MG63 (cell line): Measurements from ENCODE around the gene VSIG10L2. TPM values are rescaled to one million over a fixed set of nuclear protein-coding genes. Genes with fewer than 3 reads are reported as not detected.
A peak's percentile ranks its signal among the peaks of the same experiment; 100 is the strongest.

Experiments
- DNase-seq: peaks from one replicate; pipeline ENCODE4 v3.0.0-alpha.2; 2020
- H3K27me3 ChIP-seq: fragments of 250-450 bp; sonication (Bioruptor Pico); 2 replicates; pipeline ENCODE4 v1.5.1; 2020; ENCODE audit warnings: mild to moderate bottlenecking, moderate library complexity
- H3K36me3 ChIP-seq: fragments of 250-450 bp; sonication (Bioruptor Pico); 2 replicates; pipeline ENCODE4 v1.5.1; 2020; ENCODE audit warnings: mild to moderate bottlenecking, moderate library complexity
- H3K4me3 ChIP-seq: fragments of 250-450 bp; sonication (Bioruptor Pico); 2 replicates; pipeline ENCODE4 v1.5.1; 2020; ENCODE audit warnings: mild to moderate bottlenecking, moderate library complexity
- H3K9me3 ChIP-seq: fragments of 250-450 bp; sonication (Bioruptor Pico); 2 replicates; pipeline ENCODE4 v1.5.1; 2020; ENCODE audit warnings: mild to moderate bottlenecking, moderate library complexity
- total RNA-seq: library from RNA; depleted of rRNA; stranded (reverse); fragments of >200 nt; shearing (Covaris generic); gene quantifications from 2 replicates; pipeline ENCODE4 v1.2.3, GENCODE V29; 2014; ENCODE audit warnings: low replicate concordance

Gene VSIG10L2
- total RNA-seq, 1 experiment from 2014 or later, result not detected

- Histone ChIP-seq H3K9me3 (no peaks in the 10 kb centered on the region), H3K36me3 (no peaks in the 10 kb centered on the region), H3K27me3 (no peaks in the 10 kb centered on the region), H3K4me3 (no peak overlapping the region)
- DNase-seq, result peak; percentile 28
These were observed 3.9 kb upstream of the VSIG10L2 start for GRCh38 chr11:125941619-125942611.

- no peaks in the 10 kb centered on the region for H3K9me3 ChIP-seq
- no peaks in the 10 kb centered on the region for H3K36me3 ChIP-seq
- H3K4me3 ChIP-seq, result no peak overlapping the region
- H3K27me3 ChIP-seq, result no peaks in the 10 kb centered on the region
- no peak for DNase-seq
These were observed 2.9 kb upstream of the VSIG10L2 start for GRCh38 chr11:125942771-125943428.

- no peak overlapping the region for H3K4me3 ChIP-seq
- no peaks in the 10 kb centered on the region for H3K36me3 ChIP-seq
- H3K9me3 ChIP-seq, result no peaks in the 10 kb centered on the region
- no peak for DNase-seq
- no peaks in the 10 kb centered on the region for H3K27me3 ChIP-seq
These were observed 2.0 kb upstream of the VSIG10L2 start for GRCh38 chr11:125943661-125944349.

GRCh38 chr11:125944350-125945010 is 1.4 kb upstream of the VSIG10L2 start:
- DNase-seq, result no peak
- no peaks in the 10 kb centered on the region for H3K27me3 ChIP-seq
- no peaks in the 10 kb centered on the region for H3K9me3 ChIP-seq
- no peaks in the 10 kb centered on the region for H3K36me3 ChIP-seq
- no peak overlapping the region for H3K4me3 ChIP-seq

- Histone ChIP-seq H3K4me3 (no peak overlapping the region), H3K9me3 (no peaks in the 10 kb centered on the region), H3K36me3 (no peaks in the 10 kb centered on the region), H3K27me3 (no peaks in the 10 kb centered on the region)
- DNase-seq, result no peak
These were observed 640 bp upstream of the VSIG10L2 start for GRCh38 chr11:125945011-125945796.

GRCh38 chr11:125946712-125947418 is 1.0 kb downstream of the VSIG10L2 start:
- Histone ChIP-seq H3K27me3 (no peaks in the 10 kb centered on the region), H3K9me3 (no peaks in the 10 kb centered on the region), H3K36me3 (no peaks in the 10 kb centered on the region), H3K4me3 (no peak overlapping the region)
- no peak for DNase-seq

- no peak for DNase-seq
- Histone ChIP-seq H3K4me3 (no peak overlapping the region), H3K27me3 (no peaks in the 10 kb centered on the region), H3K9me3 (no peaks in the 10 kb centered on the region), H3K36me3 (no peaks in the 10 kb centered on the region)
These were observed 1.8 kb downstream of the VSIG10L2 start for GRCh38 chr11:125947419-125948277.

- Histone ChIP-seq H3K36me3 (no peaks in the 10 kb centered on the region), H3K9me3 (no peaks in the 10 kb centered on the region), H3K4me3 (no peak overlapping the region), H3K27me3 (no peaks in the 10 kb centered on the region)
- DNase-seq, result no peak
These were observed 2.6 kb downstream of the VSIG10L2 start for GRCh38 chr11:125948278-125949051.

- H3K36me3 ChIP-seq, result peaks cover under 1% of the 10 kb centered on the region; the same call in 1 of the 2 replicates
- H3K27me3 ChIP-seq, result no peaks in the 10 kb centered on the region
- DNase-seq, result no peak
- no peak overlapping the region for H3K4me3 ChIP-seq
- no peaks in the 10 kb centered on the region for H3K9me3 ChIP-seq
These were observed 3.7 kb downstream of the VSIG10L2 start for GRCh38 chr11:125949271-125950177.

GRCh38 chr11:125950178-125950490 is 4.3 kb downstream of the VSIG10L2 start:
- H3K36me3 ChIP-seq, result peaks cover 2% of the 10 kb centered on the region
- H3K4me3 ChIP-seq, result no peak overlapping the region
- no peaks in the 10 kb centered on the region for H3K9me3 ChIP-seq
- no peaks in the 10 kb centered on the region for H3K27me3 ChIP-seq
- DNase-seq, result no peak

GRCh38 chr11:125950696-125951651 is 5.1 kb downstream of the VSIG10L2 start:
- Histone ChIP-seq H3K36me3 (peaks cover 9% of the 10 kb centered on the region), H3K27me3 (no peaks in the 10 kb centered on the region), H3K9me3 (no peaks in the 10 kb centered on the region), H3K4me3 (no peak overlapping the region)
- no peak for DNase-seq

GRCh38 chr11:125951731-125952130 is 5.9 kb downstream of the VSIG10L2 start:
- DNase-seq, result no peak
- Histone ChIP-seq H3K9me3 (no peaks in the 10 kb centered on the region), H3K4me3 (no peak overlapping the region), H3K36me3 (peaks cover 17% of the 10 kb centered on the region), H3K27me3 (no peaks in the 10 kb centered on the region)
